ENCODE results near the gene KRTAP4-12.
"Not testable (repeated sequence)": the region's sequence is repeated elsewhere in the genome, so short reads cannot be mapped to it uniquely, and the experiment has no call there.

The KRTAP4-12 gene

GRCh38 chr17:41083427-41083826 lies 40.6 kb downstream of the KRTAP4-12 start:
- not testable (repeated sequence) for H3K9me3 ChIP-seq (ENCODE audit: severe bottlenecking); H3K27ac ChIP-seq; H3K36me3 ChIP-seq; DNase-seq; H3K4me3 ChIP-seq (ENCODE audit: low read depth, low read length)
- H3K27me3 ChIP-seq (ENCODE audit: insufficient read depth, low read depth, severe bottlenecking) = peaks cover 25% of the 10 kb centered on the region

- Histone ChIP-seq H3K4me3 (ENCODE audit: low read depth, low read length) (no peak overlapping the region), H3K36me3 (no peaks in the 10 kb centered on the region), H3K27ac (no peak overlapping the region), H3K27me3 (ENCODE audit: insufficient read depth, low read depth, severe bottlenecking) (peaks cover 25% of the 10 kb centered on the region), H3K9me3 (ENCODE audit: severe bottlenecking) (no peaks in the 10 kb centered on the region)
- no peak for DNase-seq
- TF ChIP-seq CTCF (IDR thresholded peaks at IDR 0.05; ENCODE audit: low read depth, low read length) = no peak
Measured at GRCh38 chr17:41082626-41083025, 41.4 kb downstream of the KRTAP4-12 start.

- Histone ChIP-seq H3K27me3 (ENCODE audit: insufficient read depth, low read depth, severe bottlenecking) (peaks cover 25% of the 10 kb centered on the region), H3K9me3 (ENCODE audit: severe bottlenecking) (peaks cover 2% of the 10 kb centered on the region), H3K36me3 (no peaks in the 10 kb centered on the region), H3K4me3 (ENCODE audit: low read depth, low read length) (no peak overlapping the region), H3K27ac (no peak overlapping the region)
- TF ChIP-seq CTCF (IDR thresholded peaks at IDR 0.05; ENCODE audit: low read depth, low read length) = no peak
- no peak for DNase-seq
Measured at GRCh38 chr17:41076788-41077187, 47.2 kb downstream of the KRTAP4-12 start.

- peaks cover 9% of the 10 kb centered on the region for H3K27me3 ChIP-seq (ENCODE audit: insufficient read depth, low read depth, severe bottlenecking)
- DNase-seq = no peak
- no peak for TF ChIP-seq CTCF (IDR thresholded peaks at IDR 0.05; ENCODE audit: low read depth, low read length)
- H3K27ac ChIP-seq = no peak overlapping the region
- no peaks in the 10 kb centered on the region for H3K36me3 ChIP-seq
- no peak overlapping the region for H3K4me3 ChIP-seq (ENCODE audit: low read depth, low read length)
- H3K9me3 ChIP-seq (ENCODE audit: severe bottlenecking) = peaks cover 2% of the 10 kb centered on the region
Measured at GRCh38 chr17:41073676-41074075, 50.3 kb downstream of the KRTAP4-12 start.

Measured in WERI-Rb-1 (cell line).